GM18511 (cell line): ENCODE results near the gene RPS29.
"Not testable (repeated sequence)": the region's sequence is repeated elsewhere in the genome, so short reads cannot be mapped to it uniquely, and the experiment has no call there.

Experiments
- ATAC-seq: cut with Tn5 transposase; IDR thresholded peaks from one replicate; pipeline ENCODE4 v1.9.1; 2021; ENCODE audit warnings: mild to moderate bottlenecking, moderate library complexity; ENCODE audit not compliant: unreplicated experiment

Gene RPS29

DNA sequence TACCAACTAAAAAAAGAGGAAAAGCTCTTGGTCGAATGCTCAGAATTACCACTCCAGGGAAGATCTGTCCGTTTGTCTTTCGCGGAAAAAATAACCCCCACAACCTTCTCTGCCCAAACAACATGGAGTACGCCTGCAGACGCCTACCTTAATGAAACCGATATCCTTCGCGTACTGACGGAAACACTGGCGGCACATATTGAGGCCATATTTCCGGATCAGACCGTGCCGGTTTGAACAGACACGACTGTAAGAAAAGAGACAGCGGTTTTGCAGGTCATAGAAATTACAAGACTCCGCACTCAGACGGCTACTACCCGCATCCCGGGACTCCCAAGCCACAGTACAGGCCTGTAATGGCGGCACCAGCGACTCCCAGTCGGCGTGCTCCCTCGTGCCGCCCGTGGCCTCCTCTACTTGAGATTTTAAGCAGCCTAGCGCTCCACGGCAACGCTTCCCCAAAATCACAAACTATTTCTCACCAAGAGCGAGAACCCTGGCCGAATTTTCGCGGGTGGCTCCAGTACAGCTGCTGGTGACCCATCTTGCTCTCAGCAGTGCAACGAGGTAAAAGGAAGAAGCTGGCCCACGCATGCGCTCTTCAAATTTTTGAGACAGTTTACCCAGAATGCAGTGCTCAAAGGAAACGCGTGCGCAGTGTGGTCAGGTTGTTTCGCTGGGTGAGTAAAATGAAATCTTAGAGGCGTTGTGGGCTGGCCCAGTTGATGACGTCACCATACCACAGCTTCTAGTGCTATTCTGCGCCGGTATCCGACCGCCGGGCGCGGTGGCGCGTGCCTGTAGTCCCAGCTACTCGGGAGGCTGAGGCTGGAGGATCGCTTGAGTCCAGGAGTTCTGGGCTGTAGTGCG is at the start of gene RPS29:
RPS29 (minus strand) TSS at position 578 of the 870 bp plus-strand sequence; CDS start at position 544, 34 bp downstream.
- peak; percentile 86 for ATAC-seq

DNA sequence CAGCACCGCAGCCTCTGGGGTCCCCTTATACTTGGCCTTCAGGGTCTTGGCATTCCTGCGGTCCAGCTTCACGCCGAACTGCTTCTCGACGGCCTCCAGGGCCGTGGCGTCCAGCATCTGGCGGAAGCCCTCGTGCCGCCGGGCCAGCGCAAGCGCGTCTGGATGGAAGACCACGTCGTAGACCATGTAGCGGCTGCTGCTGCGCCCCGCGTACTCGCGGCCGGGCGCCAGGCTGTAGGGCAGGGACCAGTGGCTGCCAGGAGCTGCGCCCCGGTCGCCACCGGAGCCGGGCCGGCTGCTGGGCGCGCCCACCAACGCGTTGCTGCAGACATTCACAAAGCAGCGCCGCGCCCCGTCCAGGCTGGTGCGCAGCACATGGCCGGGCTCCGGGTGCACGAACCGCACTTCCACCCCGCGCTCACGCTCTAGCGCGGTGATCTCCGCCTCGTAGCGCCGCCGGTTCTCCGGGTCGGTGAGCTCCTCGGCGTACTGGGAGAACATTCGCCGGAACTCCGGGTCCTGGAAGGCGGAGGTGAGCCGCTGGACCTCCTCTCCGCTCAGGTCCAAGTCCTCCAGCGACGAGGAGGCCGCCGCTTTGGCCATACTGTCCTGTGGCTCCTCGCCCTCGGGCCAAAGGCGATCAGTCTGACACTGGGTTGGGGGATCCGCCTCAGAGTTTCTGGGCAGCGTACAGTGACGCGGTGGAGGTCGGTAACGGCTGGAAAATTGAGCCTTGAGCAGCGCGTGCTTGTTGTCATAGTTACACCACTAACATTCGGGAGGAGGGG is 48.6 kb upstream of the RPS29 start, which contains the start of gene DNAAF2:
DNAAF2 (minus strand) TSS at position 698 of the 788 bp plus-strand sequence; CDS start at position 603, 95 bp downstream.
- ATAC-seq: peak; percentile 32

DNA sequence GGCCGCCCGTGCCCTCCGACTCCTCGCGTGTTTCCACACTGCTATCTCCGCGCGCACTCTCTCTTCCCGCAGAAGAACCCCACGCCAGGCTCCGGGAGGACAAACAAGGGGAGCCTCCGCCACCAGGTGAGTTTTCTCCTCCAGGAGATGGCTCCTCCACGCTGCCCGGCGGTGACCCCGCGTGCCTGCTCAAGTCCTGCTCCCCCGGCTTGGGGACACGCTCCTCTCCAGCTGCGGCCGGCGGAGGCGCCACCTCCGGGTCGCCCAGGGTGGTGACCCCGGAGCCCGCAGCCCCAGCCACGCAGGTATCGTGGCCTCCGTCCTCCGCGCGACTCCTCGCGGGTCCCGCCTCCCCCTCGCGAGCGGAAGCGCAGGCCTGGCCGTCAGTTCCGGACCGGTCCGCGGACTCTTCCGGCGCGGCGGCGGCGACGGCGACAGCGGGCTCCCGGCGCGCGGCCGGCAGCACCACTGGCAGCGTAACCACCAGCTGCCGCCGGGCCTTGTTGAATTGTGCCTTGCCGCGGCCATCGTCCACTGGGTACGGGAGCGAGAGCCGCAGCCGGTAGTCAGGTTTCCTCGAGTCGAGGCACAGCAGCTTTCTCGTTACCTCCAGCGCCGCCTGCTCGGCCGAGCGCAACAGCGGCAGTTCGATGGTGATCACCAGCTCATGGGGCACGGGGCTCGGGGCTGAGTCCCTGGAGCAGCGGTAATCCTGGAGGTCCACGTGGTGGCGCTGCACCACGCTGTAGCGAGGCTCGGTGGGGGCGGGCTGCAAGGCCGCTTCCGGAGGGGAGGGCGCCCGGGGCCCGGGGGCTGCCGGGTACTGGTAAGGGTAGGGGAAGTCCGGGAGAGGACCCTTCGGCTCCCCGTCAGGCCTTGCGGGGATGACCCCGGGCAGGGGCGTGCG is 47.7 kb upstream of the RPS29 start:
- ATAC-seq: peak; percentile 82

DNA sequence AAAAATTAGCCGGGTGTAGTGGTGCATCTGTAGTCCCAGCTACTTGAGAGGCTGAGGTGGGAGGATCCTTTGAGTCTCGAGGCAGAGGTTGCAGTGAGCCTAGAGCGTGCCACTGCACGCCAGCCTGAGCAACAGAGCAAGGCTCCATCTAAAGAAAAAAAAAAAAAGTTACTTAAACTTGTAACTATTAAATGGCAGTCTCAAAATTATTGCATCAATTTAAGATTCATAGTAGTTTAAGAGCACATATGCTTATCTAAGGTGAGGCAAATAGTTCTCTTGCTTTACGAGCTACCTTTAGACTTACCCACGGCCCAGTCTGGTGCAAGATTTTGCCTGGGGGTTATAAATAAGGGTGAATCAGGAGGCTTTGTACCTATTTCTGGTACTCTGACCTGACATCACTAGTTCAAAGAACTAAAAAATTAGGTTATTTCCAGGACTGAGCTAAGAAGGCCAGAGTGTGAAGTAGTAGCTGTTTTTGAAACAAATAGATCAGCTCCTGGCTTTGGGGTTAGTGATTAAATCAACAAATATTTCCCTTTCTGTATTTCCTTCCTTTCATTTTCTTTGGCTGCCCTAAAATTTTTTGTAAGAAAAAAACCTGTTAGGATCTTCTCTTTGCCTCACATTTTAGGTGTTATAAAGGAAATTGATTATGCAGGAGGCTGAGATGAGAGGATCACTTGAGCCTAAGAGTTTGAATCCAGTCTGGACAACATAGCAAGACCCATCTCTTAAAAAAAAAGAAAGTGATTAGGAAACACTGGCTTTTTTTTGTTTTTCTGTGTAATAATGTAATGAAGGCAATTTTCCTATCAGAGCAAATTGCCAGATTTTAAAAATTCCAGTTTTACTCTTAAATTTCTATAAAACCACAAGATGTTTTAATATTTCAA is 38.0 kb upstream of the RPS29 start:
- ATAC-seq: no peak

DNA sequence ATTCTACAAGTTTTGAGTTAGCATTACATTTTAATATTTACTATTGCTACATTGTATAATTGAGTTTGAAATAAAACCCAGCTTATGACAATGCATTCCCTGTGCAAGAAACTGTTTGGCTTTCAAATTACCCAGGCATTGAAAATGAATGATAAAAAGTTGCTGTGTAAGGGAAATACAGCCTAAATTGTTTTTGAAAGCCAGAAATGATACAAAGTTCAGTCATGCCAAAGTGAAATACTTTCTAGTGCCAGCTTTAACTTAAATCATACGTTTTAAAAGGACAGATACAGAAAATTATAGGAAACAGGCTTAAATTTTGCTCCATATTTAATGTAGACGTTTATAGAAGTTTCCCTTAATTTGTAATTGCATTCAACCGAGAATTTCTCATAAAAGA is 37.2 kb upstream of the RPS29 start:
- ATAC-seq: no peak

DNA sequence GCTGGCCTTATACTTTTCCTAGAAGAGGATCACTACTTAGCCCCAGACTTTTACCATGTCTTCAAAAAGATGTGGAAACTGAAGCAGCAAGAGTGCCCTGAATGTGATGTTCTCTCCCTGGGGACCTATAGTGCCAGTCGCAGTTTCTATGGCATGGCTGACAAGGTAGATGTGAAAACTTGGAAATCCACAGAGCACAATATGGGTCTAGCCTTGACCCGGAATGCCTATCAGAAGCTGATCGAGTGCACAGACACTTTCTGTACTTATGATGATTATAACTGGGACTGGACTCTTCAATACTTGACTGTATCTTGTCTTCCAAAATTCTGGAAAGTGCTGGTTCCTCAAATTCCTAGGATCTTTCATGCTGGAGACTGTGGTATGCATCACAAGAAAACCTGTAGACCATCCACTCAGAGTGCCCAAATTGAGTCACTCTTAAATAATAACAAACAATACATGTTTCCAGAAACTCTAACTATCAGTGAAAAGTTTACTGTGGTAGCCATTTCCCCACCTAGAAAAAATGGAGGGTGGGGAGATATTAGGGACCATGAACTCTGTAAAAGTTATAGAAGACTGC is 35.9 kb upstream of the RPS29 start:
- ATAC-seq: no peak

DNA sequence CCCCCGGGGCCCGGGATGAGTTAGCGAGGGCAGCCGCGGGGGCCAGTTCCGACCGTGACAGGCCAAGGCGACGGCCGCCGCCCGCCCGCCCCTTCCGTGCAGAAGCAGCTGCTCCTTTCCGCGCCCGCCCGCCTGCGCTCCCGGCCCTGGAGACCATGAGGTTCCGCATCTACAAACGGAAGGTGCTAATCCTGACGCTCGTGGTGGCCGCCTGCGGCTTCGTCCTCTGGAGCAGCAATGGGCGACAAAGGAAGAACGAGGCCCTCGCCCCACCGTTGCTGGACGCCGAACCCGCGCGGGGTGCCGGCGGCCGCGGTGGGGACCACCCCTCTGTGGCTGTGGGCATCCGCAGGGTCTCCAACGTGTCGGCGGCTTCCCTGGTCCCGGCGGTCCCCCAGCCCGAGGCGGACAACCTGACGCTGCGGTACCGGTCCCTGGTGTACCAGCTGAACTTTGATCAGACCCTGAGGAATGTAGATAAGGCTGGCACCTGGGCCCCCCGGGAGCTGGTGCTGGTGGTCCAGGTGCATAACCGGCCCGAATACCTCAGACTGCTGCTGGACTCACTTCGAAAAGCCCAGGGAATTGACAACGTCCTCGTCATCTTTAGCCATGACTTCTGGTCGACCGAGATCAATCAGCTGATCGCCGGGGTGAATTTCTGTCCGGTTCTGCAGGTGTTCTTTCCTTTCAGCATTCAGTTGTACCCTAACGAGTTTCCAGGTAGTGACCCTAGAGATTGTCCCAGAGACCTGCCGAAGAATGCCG is 35.1 kb upstream of the RPS29 start:
- ATAC-seq: peak; percentile 39

DNA sequence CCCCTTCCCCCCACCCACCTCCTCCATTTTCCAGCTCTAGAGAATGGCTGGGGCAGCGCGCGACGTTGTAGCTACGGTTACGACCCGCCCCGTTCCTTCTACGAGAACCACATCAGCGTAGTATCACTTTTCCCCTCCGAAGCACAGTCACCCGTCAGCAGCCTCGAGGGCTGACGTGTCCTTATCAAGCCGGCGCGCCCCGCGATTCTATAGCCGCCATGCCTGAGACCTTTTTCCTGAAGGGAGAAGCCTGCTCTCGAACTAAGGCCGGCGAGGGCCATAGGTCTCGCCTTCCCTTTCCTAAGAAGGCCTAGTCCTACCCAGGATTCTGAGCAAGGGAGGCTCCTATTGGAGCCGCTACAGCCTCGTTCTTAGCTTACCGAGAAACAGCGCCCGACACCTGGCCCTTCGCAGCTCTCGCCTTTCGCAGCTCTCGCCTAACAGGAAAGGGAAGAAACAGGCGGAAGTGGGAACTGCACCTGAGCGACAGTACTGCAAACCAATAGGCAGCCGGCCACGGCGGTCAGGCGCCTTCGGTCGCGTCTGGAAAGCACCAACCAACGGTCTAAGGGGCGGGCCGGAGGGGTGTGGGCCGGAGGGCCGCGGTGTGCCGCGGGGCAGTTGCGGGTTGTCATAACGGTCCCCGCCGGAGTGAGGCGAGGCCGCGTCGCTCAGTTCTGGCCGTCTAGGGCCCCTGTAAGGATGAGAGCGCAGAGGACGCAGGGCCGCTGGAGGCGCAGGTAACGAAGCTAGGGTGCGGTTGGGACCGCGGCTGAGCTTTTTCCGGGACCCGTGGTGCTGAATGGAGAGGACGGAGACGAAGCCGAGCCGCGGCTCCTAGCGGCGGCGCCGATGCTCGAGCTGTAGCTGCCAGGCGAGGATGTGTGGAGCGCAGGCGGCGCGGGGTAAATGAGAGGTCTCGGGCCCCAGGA is 34.3 kb upstream of the RPS29 start, which contains the start of the genes MGAT2 and RPL36AL:
MGAT2 (plus strand) TSS at position 618 of the 932 bp plus-strand sequence. CDS start 470 bp downstream, outside the sequence.
RPL36AL (minus strand) TSS at position 445 of the 932 bp plus-strand sequence. CDS start 1,522 bp downstream, outside the sequence.
- ATAC-seq: peak; percentile 94

DNA sequence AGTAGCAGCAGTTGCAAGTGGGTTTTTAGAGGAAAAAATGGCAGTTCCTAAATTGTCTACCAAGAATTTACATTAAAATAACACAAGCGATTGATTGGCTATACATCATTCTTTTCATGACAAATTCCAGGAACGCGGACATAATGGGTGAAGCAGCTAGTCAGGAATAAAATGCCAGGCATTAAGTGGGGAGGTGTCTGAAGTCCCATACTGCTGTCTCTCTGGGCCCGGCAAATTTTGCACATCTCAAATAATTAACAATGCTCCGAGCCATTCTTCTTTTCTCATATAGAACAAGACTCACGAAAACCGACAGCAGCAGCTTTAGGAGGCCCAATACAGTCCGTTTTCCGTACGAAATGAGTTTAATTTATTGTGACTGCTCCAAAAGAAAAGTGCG is 33.5 kb upstream of the RPS29 start:
- no peak for ATAC-seq

DNA sequence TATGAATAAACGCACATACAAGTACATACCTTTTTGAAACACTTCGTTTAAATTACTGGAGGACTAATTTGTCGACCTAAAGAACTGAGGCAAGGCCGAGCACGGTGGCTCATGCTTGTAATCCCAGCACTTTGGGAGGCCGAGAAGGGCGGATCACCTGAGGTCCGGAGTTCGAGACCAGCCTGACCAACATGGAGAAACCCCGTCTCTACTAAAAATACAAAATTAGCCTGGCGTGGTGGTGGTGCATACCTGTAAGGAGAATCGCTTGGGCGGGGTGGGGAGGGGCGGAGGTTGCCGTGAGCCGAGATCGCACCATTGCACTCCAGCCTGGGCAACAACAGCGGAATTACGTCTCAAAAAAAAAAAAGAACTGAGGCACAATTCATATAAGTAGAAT is 33.1 kb upstream of the RPS29 start:
- not testable (repeated sequence) for ATAC-seq

DNA sequence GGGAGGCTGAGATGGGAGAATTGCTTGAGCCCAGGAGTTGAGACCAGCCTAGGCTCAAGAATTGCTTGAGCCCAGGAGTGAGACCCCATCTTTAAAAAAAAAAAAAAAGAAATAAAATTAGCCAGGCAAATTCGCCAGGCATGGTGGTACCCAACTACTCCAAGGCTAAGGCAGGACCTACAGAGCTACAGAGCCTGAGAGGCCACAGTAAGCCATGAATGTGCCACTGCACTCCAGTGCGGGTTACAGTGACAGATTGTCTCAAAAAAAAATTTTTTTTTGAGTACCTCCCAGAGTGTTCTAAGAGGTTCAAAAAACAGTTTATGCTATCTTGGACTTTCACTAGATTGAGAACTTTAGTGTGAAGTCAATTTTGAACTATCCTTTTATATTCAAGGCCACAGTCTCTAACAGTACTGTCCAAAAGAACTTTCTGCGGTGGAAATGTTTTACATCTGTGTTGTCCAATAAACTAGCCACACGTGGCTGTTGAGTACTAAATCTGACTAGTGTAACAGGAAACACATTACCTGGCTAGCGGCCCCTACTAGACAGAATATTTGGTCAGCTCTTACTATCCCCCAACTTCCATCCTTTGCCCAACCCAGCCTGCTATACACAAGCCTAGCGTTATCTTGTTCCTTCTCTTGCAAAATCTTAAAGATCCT is 31.8 kb upstream of the RPS29 start:
- ATAC-seq: no peak

DNA sequence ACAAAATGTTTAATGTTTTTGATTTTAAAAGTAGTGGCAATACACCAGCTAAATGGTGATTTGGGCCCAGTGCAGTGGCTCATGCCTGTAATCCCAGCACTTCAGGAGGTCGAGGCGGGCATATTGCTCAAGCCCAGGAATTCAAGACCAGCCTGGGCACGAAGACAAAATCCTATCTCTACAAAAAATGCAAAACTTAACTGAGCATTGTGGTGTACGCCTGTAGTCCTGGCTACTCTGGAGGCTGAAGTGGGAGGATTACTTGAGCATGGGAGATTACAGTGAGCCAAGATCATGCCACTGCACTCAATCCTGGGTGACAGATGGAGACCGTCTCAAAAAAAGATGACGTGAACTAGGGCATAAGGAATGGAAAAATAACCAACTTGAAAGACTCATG is 29.6 kb upstream of the RPS29 start:
- no peak for ATAC-seq

DNA sequence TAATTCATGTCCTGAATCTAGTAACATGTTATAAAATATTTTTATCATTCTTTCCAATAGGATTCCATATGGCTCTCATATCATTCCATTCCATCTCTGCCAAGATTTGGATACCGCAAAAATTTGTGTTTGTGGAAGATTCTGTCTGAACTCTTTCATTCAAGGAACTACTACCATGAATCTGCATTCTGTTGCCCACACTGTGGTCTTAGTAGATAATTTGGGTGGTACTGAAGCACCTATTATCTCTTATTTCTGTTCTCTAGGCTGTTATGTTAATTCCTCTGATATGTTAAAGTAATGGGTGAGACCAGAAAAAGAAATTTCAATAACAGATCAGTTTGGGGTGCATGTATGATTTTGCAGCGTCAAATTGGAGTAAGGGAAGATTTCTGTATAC is 28.0 kb upstream of the RPS29 start:
- ATAC-seq: no peak

DNA sequence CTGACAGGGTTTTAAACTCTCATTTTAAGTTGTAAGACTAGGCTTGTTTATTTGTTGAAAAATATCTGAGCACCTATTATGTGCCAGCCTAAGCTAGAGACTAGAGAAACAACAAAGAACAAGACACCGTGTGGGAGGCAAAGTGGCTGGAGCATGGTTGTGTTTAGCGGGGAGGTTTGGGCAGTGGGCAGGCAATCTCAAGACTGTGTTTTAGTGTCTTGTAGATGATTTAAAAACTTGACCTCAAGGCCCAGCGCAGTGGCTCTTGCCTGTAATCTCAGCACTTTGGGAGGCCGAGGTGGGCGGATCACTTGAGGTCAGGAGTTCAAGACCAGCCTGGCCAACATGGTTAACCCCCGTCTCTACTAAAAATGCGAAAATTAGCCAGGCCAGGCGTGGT is 26.5 kb upstream of the RPS29 start:
- no peak for ATAC-seq

DNA sequence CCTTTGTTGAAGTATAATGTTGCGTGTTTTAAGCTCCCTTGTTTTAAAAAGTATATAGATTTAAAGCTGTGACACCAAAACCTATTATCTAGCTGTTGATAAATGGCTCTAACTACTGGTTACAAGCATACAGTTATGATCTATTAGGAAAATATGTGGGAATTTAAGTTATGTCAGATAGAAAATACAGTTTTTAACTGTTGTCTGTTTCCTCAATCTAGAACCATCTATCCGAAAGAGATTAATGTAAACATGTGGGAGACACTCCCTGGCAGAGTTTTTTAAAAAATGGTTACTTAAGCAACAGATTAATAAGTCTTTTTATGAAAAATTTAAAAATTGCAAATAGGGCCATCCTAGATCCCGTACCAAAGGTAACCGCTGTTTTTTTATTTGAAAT is 26.1 kb upstream of the RPS29 start:
- no peak for ATAC-seq

DNA sequence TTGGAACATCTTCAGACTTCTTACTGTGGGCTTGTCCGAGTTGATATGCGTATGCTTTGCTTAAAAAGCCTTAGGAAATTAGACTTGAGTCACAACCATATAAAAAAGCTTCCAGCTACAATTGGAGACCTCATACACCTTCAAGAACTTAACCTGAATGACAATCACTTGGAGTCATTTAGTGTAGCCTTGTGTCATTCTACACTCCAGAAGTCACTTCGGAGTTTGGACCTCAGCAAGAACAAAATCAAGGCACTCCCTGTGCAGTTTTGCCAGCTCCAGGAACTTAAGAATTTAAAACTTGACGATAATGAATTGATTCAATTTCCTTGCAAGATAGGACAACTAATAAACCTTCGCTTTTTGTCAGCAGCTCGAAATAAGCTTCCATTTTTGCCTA is 21.4 kb upstream of the RPS29 start:
- ATAC-seq: no peak
